Upper lobe of left lung (tissue), 6 donors: ENCODE measurements around the gene CLSTN1. TPM values are rescaled to one million over a fixed set of nuclear protein-coding genes. Genes with fewer than 3 reads are reported as not detected.

ENCODE experiments used
- ATAC-seq, 2 donors: fragments of 200-7000 bp; cut with Tn5 transposase; one replicate each; pipeline ENCODE4 v1.9.1; 2022; ENCODE audit warnings: mild to moderate bottlenecking in 2 of 2, moderate library complexity in 2 of 2; ENCODE audit not compliant: low FRiP score in 2 of 2
- DNase-seq, 2 donors: peaks; one replicate each; pipeline ENCODE4 v3.0.0-alpha.2; 2019 to 2020
- H3K27ac ChIP-seq, 4 donors: fragments of 200-600 bp; sonication (generic); one replicate each; pipeline ENCODE4 v1.5.1; 2016 to 2019
- H3K27me3 ChIP-seq, 4 donors: fragments of 200-600 bp; sonication (generic); one replicate each; pipeline ENCODE4 v1.5.1; 2017 to 2019
- H3K36me3 ChIP-seq, 4 donors: fragments of 200-600 bp; sonication (generic); one replicate each; pipeline ENCODE4 v1.5.1; 2016 to 2019
- H3K4me1 ChIP-seq, 4 donors: fragments of 200-600 bp; sonication (generic); one replicate each; pipeline ENCODE4 v1.5.1; 2018 to 2019
- H3K4me3 ChIP-seq, 4 donors: fragments of 200-600 bp; sonication (generic); one replicate each; pipeline ENCODE4 v1.5.1; 2017 to 2019; ENCODE audit warnings: mild to moderate bottlenecking in 2 of 4, moderate library complexity in 1 of 4
- H3K9me3 ChIP-seq, 4 donors: fragments of 200-600 bp; sonication (generic); one replicate each; pipeline ENCODE4 v1.5.1; 2018 to 2019
- CTCF ChIP-seq, 6 experiments: fragments of 450-650 bp in 4 of 6; fragments of 200-600 bp in 2 of 6; sonication (generic) in 2 of 6; IDR thresholded peaks; one replicate each; pipeline ENCODE4 v1.5.1; 2016 to 2019; ENCODE audit warnings: antibody characterized with exemption in 6 of 6
- EP300 ChIP-seq, 4 donors: sonication (generic); formaldehyde crosslinking; IDR thresholded peaks; one replicate each; pipeline ENCODE4 v1.5.1; 2017; ENCODE audit warnings: antibody characterized with exemption in 4 of 4, control low read depth in 2 of 4
- POLR2A ChIP-seq, 4 donors: fragments of 450-650 bp; IDR thresholded peaks; one replicate each; pipeline ENCODE4 v1.5.1; 2016 to 2017; ENCODE audit warnings: antibody characterized with exemption in 4 of 4, mild to moderate bottlenecking in 2 of 4
- POLR2AphosphoS5 ChIP-seq, 2 donors: sonication (generic); formaldehyde crosslinking; IDR thresholded peaks; one replicate each; pipeline ENCODE4 v1.5.1; 2017; ENCODE audit warnings: antibody characterized with exemption in 2 of 2
- WGBS, 2 donors: methylation state at CpG; one replicate each; pipeline ENCODE4 v1.1.5; 2017 to 2018; 5-methylcytosine and 5-hydroxymethylcytosine counted together
- total RNA-seq, 6 donors: library from RNA; depleted of rRNA in 4 of 6; stranded (reverse); fragments of >200 nt in 4 of 6; gene quantifications; one replicate each; pipeline versions ENCODE4 v1.1.0 to v1.2.1, GENCODE V29; 2016 to 2021
- donor health status: DM: no; HTN: no; CAD: no; lungs with moderate emphysema.
- donor health status: DM: no; HTN: yes; CAD: no; lungs with severe emphysema.

The CLSTN1 gene
- total RNA-seq, 6 donors from 2014 or later = 35.6 to 82.7 (median 59.5) TPM

- Histone ChIP-seq H3K36me3 (peaks cover 2 to 60% (median 34%) of the 10 kb centered on the region in 4 donors), H3K27me3 (no peaks in the 10 kb centered on the region), H3K27ac (no peak overlapping the region), H3K9me3 (no peaks in the 10 kb centered on the region), H3K4me1 (no peaks in the 10 kb centered on the region), H3K4me3 (no peak overlapping the region)
- DNase-seq (no peak), ATAC-seq (no peak)
- WGBS, 2 donors = 94 to 96% methylated on average over 6 of the region's 6 CpGs
- no peak for TF ChIP-seq POLR2A (IDR thresholded peaks at IDR 0.05)
- no peak for TF ChIP-seq CTCF (IDR thresholded peaks at IDR 0.05)
- no peak for TF ChIP-seq POLR2AphosphoS5 (IDR thresholded peaks at IDR 0.05)
- TF ChIP-seq EP300 (IDR thresholded peaks at IDR 0.05) = no peak
These were observed 43.1 kb upstream of the CLSTN1 start for GRCh38 chr1:9866836-9867235.

DNA sequence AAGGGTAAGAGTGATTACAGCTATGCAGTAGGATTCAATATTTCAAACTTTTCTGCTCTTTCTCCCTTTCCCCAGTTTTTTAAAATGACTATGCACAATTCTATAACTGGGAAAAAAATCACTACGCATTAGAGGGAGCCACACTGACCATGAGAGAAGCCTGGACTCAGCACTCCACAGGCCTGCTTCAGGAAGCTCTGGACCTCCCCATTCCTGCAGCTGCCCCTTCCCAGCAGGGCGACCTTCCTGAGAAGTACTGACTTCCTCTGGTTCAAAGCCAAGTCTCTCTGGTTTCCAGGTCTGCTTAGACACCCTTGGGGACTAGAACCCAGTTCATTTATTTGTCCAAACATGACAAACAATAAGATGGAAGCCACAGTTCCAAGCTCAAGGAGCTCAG is 42.0 kb upstream of the CLSTN1 start:
- Histone ChIP-seq H3K36me3 (peaks cover 2 to 49% (median 28%) of the 10 kb centered on the region in 4 donors), H3K27me3 (no peaks in the 10 kb centered on the region), H3K4me1 (no peaks in the 10 kb centered on the region), H3K4me3 (no peak overlapping the region), H3K27ac (no peak overlapping the region), H3K9me3 (no peaks in the 10 kb centered on the region)
- ATAC-seq (no peak), DNase-seq (no peak)
- TF ChIP-seq POLR2AphosphoS5 (IDR thresholded peaks at IDR 0.05) = no peak
- TF ChIP-seq CTCF (IDR thresholded peaks at IDR 0.05) = no peak
- no peak for TF ChIP-seq EP300 (IDR thresholded peaks at IDR 0.05)
- TF ChIP-seq POLR2A (IDR thresholded peaks at IDR 0.05) = no peak
- 82 to 87% methylated on average over 2 of the region's 2 CpGs for WGBS, 2 donors

GRCh38 chr1:9863371-9863770 is 39.6 kb upstream of the CLSTN1 start:
- WGBS, 2 donors = 87 to 88% methylated on average over 6 to 10 of the region's 10 CpGs
- DNase-seq (peak in 1 of 2 donors; percentile 60), ATAC-seq (no peak)
- TF ChIP-seq EP300 (IDR thresholded peaks at IDR 0.05) = no peak
- no peak for TF ChIP-seq POLR2AphosphoS5 (IDR thresholded peaks at IDR 0.05)
- TF ChIP-seq POLR2A (IDR thresholded peaks at IDR 0.05) = no peak
- no peak for TF ChIP-seq CTCF (IDR thresholded peaks at IDR 0.05)
- H3K4me3 ChIP-seq = no peak overlapping the region
- H3K27ac ChIP-seq = no peak overlapping the region
- H3K4me1 ChIP-seq = no peaks in the 10 kb centered on the region
- H3K36me3 ChIP-seq = peaks cover 0 to 38% (median 14%) of the 10 kb centered on the region in 4 donors
- H3K9me3 ChIP-seq = no peaks in the 10 kb centered on the region
- H3K27me3 ChIP-seq = no peaks in the 10 kb centered on the region

GRCh38 chr1:9861360-9861759 is 37.6 kb upstream of the CLSTN1 start:
- H3K4me3 ChIP-seq = no peak overlapping the region
- TF ChIP-seq POLR2A (IDR thresholded peaks at IDR 0.05) (no peak), POLR2AphosphoS5 (IDR thresholded peaks at IDR 0.05) (no peak)
- no peaks in the 10 kb centered on the region for H3K4me1 ChIP-seq
- DNase-seq (peak in 1 of 2 donors; percentile 51), ATAC-seq (no peak)
- 87 to 100% methylated on average over 1 to 6 of the region's 8 CpGs for WGBS, 2 donors
- peaks cover 0 to 30% (median 12%) of the 10 kb centered on the region in 4 donors for H3K36me3 ChIP-seq
- H3K9me3 ChIP-seq = no peaks in the 10 kb centered on the region
- no peaks in the 10 kb centered on the region for H3K27me3 ChIP-seq
- H3K27ac ChIP-seq = no peak overlapping the region

DNA sequence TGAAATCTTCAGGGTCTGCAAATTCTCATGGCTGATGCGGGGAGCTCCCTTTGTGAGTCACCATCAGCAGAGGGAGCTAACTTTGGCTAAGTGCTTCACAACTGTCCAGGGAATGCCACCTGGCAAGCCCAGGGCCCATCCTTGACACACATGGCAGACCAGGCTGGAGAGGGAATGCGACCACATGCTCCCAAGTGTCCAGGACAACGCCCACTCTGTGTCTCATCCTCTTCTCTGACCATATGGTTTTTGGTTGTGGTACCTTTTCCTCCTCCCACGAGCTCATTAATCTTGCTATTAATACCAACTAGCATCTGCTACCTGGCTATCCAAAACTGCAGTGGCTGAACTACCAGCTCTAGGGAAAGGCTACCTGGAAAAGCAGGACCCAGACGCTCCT is 37.1 kb upstream of the CLSTN1 start:
- TF ChIP-seq POLR2AphosphoS5 (IDR thresholded peaks at IDR 0.05) (no peak), CTCF (IDR thresholded peaks at IDR 0.05) (no peak), POLR2A (IDR thresholded peaks at IDR 0.05) (no peak), EP300 (IDR thresholded peaks at IDR 0.05) (no peak)
- Histone ChIP-seq H3K36me3 (peaks cover 0 to 27% (median 9%) of the 10 kb centered on the region in 4 donors), H3K4me1 (no peaks in the 10 kb centered on the region), H3K27ac (no peak overlapping the region), H3K9me3 (no peaks in the 10 kb centered on the region), H3K27me3 (no peaks in the 10 kb centered on the region), H3K4me3 (no peak overlapping the region)
- ATAC-seq (no peak), DNase-seq (no peak)
- 90 to 93% methylated on average over 5 of the region's 5 CpGs for WGBS, 2 donors
